CD1c-positive myeloid dendritic cell (primary cell): ENCODE data around the gene SOCS1.

Source experiments
- DNase-seq: peaks from one replicate; pipeline ENCODE4 v3.0.0-alpha.2; 2016; ENCODE audit errors: extremely low spot score

The SOCS1 gene

DNA sequence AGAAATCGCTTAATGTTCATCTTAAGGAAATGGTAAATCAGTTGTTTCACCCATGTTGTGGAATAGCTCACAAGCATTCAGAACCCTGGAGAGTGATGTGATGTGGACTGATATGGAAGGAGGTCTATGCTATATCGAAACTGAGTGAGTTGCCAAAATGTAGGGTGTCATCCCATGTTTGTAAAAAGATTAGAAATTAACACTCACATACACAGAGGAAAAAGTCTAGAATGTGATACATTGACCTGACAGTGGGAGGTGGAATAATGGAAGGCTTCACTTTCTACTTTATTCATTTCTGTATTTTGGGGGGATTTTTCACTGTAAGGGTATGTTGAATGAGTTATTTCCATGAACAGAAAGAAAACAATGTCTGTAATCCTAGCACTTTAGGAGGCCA is 29.8 kb upstream of the SOCS1 start:
- no peak for DNase-seq

DNA sequence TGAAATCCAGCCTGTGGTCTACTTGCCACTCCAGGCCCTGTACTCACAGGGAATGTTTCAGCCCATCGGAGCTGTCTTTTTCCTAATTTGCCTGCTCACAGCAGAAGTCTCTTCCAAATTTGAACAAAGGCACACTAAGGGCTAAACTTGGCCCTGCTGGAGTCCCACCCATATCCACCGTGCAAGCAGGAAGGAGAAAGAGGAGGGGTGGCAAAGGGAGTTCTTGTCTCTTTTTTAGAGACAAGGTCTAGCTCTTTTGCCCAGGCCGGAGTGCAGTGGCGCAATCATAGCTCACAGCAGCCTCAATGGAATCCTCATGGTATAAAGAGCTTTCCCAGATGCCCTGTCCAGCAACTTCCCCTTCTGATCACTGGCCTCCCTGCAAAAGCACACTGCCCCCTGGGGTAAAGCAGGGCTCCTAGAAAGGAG is 27.8 kb upstream of the SOCS1 start:
- peak; percentile 52 for DNase-seq

DNA sequence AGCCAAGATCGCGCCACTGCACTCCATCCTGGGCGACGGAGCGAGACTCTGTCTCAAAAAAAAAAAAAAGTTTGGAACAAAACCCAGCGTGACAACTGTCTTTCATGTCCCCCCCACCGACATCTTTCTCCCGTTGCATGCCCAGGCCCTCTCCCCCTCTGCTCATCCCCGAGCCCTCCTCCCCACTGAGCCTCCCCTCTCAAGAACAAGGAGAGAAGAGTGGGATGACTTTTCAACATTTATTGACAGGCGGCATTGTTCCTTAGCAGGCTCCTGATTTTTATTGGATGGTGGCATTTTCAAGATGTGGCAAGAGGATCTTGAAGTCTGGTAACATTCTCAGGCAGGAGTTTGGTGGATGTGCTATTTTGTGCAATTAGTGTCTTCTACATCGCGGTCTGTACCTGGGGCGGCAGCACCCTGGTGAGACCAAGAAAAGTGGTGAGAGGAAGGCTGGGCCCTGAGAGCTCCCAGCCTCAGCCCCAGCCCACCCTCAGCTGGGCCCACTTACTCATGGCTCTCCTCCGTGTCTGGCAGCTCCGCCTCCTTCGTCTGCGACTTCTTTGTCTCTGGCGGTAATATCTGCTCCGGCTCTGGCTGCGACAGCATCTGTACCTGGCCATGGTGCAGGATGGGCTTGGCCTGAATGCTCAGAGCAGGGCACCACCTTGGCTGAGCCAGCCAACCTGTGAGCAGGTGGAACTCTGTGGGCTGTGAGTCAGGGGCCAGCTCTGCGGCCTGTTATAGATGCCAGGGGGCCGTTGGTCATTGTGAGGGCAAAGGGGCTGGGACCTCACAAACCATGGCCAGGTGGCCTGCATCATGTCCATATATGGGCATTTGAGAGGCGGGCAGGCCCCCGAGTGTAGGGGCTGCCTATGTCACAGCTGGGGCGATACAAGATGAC is 24.9 kb upstream of the SOCS1 start, which contains the start of gene PRM1:
Gene PRM1, minus strand, starts transcription at position 715 of the 907 bp plus-strand sequence. Its CDS starts 92 bp downstream, at position 623.
- no peak for DNase-seq

DNA sequence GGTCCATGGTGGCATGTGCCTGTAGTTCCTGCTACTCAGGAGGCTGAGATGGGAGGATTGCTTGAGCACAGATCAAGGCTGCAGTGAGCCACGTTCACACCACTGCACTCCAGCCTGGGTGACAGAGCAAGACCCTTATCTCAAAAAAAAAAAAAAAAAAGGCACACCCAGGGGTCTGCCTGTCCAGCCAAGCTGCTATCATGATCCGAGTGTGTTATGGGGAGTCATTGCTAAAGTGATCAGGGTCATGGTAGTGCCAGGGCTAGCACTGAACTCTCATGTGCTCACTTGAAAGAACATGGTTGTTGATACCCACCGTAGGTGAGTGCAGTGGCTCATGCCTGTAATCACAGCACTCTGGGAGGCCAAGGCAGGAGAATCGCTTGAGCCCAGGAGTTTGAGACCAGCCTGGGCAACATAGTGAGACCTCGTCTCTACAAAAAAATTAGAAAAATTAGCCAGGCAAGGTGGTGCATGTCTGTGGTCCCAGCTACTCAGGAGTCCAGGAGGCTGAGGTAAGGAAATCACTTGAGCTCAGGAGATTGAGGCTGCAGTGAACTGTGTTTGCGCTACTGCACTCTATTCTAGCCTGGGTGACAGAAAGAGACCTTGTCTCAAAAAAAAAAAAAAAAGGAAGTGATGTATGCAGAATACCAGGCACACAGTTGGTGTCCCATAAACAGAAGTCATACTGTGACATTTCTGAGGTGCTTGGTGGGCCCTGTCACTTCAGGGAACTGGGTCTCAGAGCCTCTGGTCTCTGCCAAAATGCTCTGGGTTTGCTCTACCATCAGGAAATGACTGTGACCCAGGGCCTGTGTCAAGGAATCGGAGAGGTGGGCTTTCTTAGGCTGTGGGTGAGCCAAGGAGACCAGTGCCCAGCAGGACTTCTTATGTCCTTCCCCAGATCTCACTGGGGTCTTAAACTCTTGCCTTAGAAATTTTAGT is 23.0 kb upstream of the SOCS1 start:
- peak; percentile 54 for DNase-seq

DNA sequence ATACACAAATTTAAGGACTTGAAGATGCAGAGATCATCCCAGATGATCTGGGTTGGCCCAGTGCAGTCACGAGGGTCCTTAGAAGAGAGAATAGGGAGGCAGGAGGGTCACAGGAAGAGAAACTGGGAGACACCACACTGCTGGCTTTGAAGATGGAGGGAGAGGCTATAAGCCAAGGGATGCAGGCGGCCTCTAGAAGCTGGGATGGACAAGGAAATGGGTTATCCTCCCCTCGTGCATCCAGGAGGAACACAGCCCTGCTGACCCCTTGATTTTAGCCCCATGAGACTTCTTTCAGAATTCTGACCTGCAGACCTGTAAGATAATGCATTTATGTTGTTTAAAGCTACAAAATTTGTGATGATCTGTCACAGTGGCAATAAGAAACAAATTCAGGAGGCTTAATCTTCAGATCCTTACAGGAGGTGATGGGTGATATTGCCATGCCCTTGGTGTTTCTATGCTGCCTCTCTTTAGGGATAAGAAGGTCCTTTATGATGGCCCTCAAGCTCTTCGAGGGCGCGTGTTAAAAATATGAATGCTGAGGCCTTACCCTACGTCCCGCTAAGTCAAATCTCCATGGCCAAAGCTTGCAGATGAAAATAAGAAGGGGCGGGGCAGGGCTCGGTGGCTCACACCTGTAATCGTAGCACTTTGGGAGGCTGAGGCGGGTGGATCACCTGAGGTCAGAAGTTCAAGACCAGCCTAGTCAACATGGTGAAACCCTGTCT is 21.8 kb upstream of the SOCS1 start:
- DNase-seq, result no peak

DNA sequence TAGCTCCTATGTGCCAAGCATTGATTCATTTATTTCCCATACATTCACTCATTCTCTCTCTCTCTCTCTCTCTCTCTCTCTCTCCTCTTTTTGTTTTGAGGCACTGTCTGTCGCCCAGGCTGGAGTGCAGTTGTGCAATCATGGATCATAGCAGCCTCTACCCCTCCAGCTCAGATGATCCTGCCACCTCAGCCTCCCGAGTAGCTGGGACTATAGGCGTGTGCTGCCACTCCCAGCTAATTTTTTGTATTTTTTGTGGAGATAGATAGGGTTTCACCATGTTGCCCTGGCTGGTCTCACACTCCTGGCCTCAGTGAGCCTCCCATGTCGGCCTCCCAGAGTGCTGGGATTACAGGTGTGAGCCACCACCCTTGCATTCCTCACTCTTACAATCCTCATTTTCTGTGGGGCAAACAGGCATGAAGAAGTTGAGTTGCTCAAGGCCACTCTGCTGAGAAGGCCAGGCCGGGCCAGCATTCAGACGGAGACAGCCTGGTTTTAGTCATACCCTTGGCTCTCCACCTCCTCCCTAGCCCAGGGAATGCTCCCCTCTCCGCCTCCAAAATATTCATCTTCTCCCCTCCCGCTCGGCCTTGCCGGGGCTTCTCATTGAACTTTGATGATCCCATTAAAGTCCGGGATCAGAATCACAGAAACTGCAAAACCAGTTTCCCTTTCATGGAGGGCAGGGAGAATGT is 21.0 kb upstream of the SOCS1 start:
- DNase-seq, result no peak

DNA sequence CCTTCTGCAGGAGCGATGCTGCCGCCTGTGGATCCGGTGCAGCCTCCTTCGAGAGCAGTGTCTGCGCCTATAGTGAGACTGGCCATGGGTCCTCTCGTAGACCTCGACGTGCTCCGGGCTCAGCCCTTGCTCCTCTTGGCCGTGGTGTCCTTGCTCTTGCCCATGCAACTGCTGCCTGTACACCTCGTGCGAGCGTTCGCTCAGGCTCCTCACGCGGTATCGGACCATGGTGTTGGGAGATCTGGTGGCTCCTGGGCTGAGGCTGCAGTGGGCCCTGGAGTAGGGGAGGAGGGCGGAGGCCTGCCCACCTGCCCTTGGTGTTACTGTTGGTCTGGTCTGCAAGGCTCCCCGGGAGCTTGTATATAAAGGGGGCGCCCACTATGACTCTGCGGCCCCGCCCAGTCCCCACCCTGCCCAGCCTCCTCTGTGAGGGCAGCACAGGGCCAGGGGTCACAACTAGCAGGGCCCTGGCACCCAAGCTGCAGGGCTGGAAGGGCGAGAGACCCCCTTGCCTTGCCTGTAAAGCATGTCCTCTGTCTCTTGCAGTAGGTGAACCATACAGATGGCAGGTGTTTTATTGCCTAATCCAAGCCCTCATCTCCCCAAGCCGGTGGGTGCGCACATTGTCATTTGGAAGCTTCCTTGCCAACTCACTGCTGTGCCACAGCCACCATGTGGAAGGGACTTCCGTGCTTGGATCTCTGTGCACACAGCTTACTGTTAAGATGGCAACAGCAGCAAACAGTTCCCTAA is 20.3 kb upstream of the SOCS1 start, which contains the start of gene PRM2:
Gene PRM2, minus strand, starts transcription at position 338 of the 753 bp plus-strand sequence. Its CDS starts 110 bp downstream, at position 228.
- no peak for DNase-seq

DNA sequence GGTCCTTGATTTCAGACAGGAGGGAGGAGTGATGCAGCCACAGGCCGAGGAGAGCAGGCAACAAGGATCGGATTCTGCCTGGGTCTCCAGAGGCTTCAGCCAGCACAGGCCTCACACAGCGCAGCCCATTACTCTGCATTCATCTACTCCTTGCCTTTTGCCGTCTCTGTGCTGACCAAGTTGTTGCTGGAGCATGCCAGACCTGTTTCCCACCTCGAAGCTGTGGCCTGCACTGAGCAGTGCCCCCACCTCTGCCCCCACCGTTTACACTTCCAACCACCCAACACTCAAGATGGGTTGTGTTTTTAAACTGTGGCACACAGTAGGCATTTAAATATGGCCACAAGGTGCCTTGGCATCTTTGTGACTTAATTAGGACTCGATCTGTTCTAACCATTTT is 19.0 kb upstream of the SOCS1 start:
- DNase-seq, result no peak

DNA sequence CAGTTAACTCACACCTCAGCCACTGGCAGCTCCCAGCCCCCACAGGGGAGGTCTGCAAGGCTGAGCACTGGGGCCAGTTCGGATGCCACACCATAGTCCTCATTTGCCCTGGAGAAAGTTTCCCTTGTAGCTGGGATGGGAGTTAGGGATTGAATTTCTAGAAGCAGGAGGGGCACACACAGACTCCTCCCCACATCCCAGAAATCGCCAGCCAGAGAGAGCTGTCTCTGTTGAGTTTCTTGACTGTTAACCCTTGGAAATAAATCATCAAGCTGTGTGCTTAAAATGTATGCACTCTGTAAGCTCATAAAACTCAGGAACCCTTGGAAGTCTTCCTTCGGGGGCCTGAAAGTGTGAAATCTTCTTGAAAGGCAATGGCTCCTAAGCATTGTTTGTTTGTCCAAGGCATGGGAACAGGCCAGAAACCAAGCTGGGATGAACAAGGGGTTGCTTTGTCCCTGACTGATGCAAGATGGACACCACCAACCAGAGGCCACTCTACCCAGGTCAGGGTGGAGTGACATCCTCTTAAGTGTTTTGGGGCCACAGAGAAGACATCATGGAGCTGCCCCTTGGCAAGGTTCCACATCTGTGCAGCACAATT is 17.8 kb upstream of the SOCS1 start:
- no peak for DNase-seq

DNA sequence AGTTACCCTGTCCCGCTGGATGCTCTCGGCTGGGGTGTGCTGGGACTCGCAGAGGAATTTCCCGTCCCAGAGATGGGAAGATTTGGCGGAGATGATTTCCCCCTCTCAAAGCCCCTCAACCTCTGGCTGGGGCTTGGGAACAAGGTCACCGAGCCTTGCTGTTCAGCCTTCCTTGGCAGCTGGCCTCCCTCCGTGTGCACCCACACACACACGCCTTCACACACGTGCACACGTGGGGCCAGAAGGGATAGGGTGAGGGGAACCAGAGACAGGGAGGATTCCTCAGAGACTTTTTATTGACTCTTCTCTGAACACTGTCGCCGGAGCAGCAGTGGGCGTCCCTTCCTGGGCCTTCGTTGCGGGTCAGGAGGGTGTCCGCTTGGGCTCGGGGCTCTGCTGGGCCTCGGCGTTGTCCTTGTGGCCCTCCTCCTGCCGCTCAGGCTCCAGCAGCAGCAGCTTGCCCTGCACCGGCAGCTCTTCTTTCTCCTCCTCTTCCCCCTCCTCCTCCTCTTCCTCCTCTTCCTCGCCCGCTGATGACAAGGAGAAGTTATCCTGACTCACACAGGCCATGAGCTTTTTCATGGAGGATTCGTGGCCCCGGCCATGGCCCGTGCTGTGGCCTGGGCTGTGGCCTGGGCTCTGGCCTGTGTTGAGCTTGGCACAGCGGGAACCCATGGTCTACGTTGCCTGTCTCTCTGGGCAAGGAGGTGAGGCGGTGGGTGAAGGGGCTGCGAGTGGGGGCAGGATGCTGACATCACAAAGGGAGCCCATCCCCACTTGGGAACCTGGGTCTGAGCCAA is 17.1 kb upstream of the SOCS1 start, which contains the start of gene PRM3:
Gene PRM3, minus strand, starts transcription at position 709 of the 800 bp plus-strand sequence. Its CDS starts 34 bp downstream, at position 675.
- no peak for DNase-seq

DNA sequence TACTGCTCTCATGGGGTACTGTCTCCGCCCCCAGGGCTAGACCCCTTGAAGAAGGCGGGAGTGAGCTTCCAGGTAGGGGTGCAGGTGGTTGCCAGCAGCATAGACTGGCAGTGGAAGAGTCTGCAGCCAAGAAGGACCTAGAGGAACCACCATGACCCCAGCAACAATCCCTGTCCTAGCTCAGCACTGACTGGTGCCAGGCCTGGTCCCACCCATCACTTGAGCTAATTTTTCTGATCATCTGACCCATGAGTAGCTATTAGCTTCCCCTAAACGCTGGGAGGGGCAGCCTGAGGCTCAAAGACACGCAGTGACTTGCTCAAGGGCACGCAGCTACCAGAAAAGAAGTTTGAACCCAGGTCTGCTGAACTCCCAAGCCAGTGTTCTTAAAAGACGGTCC is 16.5 kb upstream of the SOCS1 start:
- no peak for DNase-seq

DNA sequence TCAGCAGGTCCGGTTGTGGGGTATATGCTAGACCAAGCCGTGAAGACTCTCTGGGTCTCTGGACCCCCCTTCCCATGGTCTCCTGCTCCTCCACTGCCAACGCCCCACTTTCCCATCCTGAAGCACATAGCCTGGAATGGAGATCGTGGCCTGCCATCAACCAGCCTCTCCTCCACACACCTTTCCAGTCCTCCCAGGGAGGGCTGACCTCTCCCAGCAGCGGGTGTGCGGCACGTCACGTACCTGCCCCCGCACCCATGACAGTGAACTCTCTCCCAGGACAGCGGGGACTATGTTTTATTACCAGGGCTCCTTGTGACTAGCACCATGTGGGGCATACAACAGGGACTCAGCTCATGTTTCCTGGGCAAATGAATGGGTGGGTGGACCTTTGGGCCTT is 15.6 kb upstream of the SOCS1 start:
- no peak for DNase-seq

DNA sequence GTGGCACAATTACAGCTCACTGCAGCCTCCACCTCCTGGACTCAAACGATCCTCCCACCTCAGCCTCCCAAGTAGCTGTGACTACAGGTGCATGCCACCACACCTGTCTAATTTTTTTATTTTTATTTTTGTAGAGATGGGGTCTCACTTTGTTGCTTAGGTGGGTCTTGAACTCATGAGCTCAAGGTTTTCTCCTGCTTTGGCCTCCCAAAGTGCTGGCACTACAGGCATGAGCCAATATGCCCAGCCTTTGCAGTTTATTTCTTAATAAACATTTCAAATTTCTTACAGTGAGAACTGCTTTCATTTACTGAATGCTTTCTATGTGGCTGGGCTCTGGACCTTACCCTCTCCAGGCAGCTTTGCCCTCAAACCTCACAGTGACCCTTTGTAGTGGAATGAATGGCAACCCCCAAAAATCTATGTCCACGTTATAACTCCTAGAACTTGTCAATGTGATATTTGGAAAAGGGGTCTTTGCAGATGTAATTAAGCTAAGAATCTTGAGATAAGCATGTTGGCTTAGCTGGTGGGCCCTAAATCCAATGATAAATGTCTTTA is 14.7 kb upstream of the SOCS1 start:
- no peak for DNase-seq

DNA sequence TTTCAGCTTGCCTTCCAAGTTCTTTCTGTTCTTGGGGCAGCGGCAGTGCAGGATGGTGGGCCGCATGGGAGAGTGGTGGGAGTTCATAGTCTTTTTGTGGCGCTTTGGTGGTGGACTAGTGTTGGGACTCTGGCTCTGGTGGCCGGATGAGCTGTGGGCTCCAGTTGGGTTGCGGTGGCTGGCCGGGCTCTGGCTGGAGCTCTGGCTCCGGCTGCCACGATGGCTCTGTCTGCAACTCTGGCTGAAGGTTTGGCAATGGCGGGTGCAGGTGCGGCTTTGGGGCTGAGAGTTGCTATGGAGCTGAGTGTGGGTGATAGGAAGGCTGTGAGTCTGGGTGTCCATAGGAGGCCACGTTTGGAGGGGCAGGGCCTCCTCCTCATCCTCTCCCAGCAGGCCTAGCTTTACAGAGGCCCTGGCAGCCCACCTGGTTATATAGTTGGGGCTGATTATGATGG is 12.9 kb upstream of the SOCS1 start, which contains the start of gene TNP2:
Gene TNP2, minus strand, starts transcription at position 405 of the 455 bp plus-strand sequence. Its CDS starts 63 bp downstream, at position 342.
- DNase-seq, result no peak

DNA sequence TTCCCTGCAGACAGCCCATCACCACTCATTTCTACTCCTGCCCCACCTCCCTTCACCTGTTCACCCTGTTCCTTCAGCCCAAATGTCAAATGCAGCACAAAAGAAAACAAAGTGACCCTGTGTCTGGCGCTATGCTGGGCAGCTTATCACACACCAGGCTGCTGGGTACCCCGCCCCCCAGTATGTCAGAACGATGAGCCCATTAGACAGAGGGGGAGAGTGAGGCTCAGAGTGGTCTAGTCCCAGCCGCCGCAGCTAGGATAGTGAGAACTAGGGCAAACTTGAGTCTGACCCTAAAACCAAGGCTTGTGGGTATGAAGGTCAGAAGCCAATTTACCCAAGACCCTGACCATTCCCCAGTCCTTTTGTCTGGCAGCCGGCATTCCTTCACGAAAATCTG is 9.1 kb upstream of the SOCS1 start:
- no peak for DNase-seq

DNA sequence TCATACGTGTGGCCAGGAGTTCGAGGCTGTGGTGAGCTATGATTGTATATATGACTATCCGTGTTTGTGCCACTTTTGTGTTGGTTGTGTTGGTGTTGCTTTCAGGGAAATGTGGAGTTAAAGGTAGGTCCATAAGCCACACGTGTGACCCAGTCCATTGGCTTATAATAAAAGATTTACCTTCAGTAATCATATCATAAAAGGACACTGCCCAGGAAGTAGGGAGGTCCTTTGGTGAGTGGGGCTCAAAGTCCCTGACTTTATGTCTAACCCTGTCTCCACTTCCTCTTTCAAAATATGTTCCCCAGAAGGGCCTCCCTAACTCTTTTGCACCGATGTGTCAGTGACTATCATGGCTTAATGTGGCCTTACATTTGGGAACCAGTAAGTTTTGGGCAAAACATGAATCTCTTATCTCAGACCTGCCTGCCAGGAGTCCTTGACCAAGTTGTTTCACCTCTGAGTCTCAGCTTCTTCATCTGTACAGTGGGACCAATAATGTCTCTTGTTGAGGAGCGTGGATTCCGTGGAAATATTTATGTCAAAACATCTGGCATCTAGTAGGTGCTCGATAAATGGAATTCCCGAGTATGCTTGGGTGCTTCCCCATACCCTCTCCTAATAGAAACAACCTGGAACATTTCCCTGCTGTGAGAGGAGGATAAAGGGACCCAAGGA is 8.3 kb upstream of the SOCS1 start:
- peak; percentile 32 for DNase-seq

DNA sequence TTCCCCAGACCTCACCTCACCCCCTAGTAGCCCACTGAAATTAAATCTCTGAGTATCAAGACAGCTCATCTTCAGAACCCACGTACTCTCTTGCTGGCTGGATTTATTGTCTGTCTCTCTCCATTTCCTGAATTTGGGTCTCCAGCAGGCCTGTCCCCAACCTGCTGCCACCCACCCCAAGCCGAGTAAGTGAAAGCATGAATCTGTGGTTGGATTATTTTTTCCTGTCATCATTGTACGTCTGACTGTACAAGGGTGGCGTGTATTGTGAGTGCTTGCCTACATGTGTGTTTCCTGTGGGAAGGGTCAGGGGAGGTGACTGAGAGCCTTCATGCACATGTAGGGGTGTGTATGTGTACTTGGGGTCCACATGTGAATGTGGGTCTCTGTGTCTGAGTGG is 7.7 kb upstream of the SOCS1 start:
- peak; percentile 16 for DNase-seq

DNA sequence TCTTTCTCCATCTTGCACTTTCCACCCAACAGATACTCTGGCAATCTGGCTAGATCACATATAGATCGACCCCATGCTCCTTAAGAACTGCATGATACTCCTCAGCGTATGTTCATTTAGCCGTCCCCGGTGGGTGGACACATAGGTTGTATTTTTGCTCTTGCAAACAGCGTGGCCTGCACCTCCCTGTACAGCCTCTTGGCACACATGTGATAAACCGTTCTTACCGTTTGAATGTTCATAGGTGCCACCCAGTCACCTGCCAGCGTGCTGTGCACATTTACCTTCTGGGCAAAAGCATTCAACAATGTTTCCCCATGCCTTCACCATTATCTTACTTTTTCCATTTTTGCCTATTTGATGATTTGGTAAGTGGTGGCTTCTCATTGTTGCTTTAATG is 6.9 kb upstream of the SOCS1 start:
- DNase-seq, result no peak
